NCI-H128 (cell line): ENCODE results near the gene COBL.

Experiments used
- DNase-seq: peaks from one replicate; lab custom pipeline; 2025; ENCODE audit not compliant: unreplicated experiment; lab: John Stamatoyannopoulos, UW

The COBL gene

GRCh38 chr7:51082096-51082840, 234.3 kb downstream of the COBL start:
- no peak for DNase-seq

GRCh38 chr7:51081270-51081890, 235.2 kb downstream of the COBL start:
- no peak for DNase-seq

GRCh38 chr7:51080622-51081269, 235.9 kb downstream of the COBL start:
- no peak for DNase-seq

- no peak for DNase-seq
Measured at GRCh38 chr7:51080216-51080615, 236.4 kb downstream of the COBL start.

GRCh38 chr7:51079494-51079893, 237.1 kb downstream of the COBL start:
- DNase-seq, result no peak

- DNase-seq, result no peak
Measured at GRCh38 chr7:51078653-51079052, 238.0 kb downstream of the COBL start.

GRCh38 chr7:51077987-51078370, 238.6 kb downstream of the COBL start:
- no peak for DNase-seq

- DNase-seq, result no peak
Measured at GRCh38 chr7:51077316-51077986, 239.2 kb downstream of the COBL start.

GRCh38 chr7:51075681-51076580, 240.7 kb downstream of the COBL start:
- no peak for DNase-seq

- DNase-seq, result no peak
Measured at GRCh38 chr7:51073171-51073570, 243.4 kb downstream of the COBL start.

GRCh38 chr7:51072281-51072680, 244.3 kb downstream of the COBL start:
- no peak for DNase-seq

GRCh38 chr7:51071427-51071826, 245.2 kb downstream of the COBL start:
- DNase-seq, result no peak

- DNase-seq, result no peak
Measured at GRCh38 chr7:51070151-51070550, 246.5 kb downstream of the COBL start.

GRCh38 chr7:51069411-51070083, 247.1 kb downstream of the COBL start:
- no peak for DNase-seq

GRCh38 chr7:51068401-51068800, 248.2 kb downstream of the COBL start:
- no peak for DNase-seq

GRCh38 chr7:51067757-51068156, 248.9 kb downstream of the COBL start:
- DNase-seq, result peak; percentile 32

GRCh38 chr7:51067258-51067657, 249.4 kb downstream of the COBL start:
- no peak for DNase-seq

GRCh38 chr7:51066405-51066882, 250.2 kb downstream of the COBL start:
- DNase-seq, result no peak

GRCh38 chr7:51065766-51066165, 250.8 kb downstream of the COBL start:
- no peak for DNase-seq

- no peak for DNase-seq
Measured at GRCh38 chr7:51064688-51065087, 251.9 kb downstream of the COBL start.
